HCT116 (cell line): ENCODE measurements around the gene C1orf141. TPM values are rescaled to one million over a fixed set of nuclear protein-coding genes. Genes with fewer than 3 reads are reported as not detected.
A peak's percentile ranks its signal among the peaks of the same experiment; 100 is the strongest.

Experiments
- ATAC-seq: fragments of 200-7000 bp; cut with Tn5 transposase; 2 replicates; pipeline ENCODE4 v1.9.1; 2020; ENCODE audit warnings: mild to moderate bottlenecking, moderate library complexity
- BruUV-seq: library from RNA; stranded (reverse); fragments of 400-500 nt; replicated peaks from 2 replicates; lab custom pipeline; 2021; lab: Mats Ljungman, UMichigan
- CTCF ChIA-PET: fragments of 300-600 bp; sonication (Branson Sonifier 250); formaldehyde crosslinking; loops from one replicate; lab custom pipeline; 2021; ENCODE audit warnings: antibody characterized with exemption; lab: Charles Lee
- POLR2A ChIA-PET: fragments of 300-600, 350-600 bp; sonication (Branson Sonifier 250); formaldehyde crosslinking; loops from one replicate; lab custom pipeline; 2021; ENCODE audit warnings: antibody characterized with exemption; lab: Charles Lee
- RAD21 ChIA-PET, 2 experiments: fragments of 300-600 bp; sonication (Branson Sonifier 250); formaldehyde crosslinking; loops; one replicate each; lab custom pipeline; 2023; ENCODE audit warnings: low total read pairs in 2 of 2; ENCODE audit not compliant: uncharacterized antibody in 2 of 2, unreplicated experiment in 2 of 2, low non-redundant PET in 1 of 2; lab: Charles Lee
- DNase-seq: peaks from one replicate; pipeline ENCODE4 v3.0.0-alpha.2; 2010; ENCODE audit warnings: low read depth, low spot score
- H2AFZ ChIP-seq: fragments of 200-600 bp; shearing (Covaris generic), sonication (generic); 2 replicates; pipeline ENCODE4 v1.6.1; 2017; ENCODE audit warnings: low read depth, mixed run types, mixed read lengths, antibody characterized with exemption, low read length; ENCODE audit not compliant: poor library complexity, severe bottlenecking
- H3K27ac ChIP-seq: 2 replicates; pipeline ENCODE4 v1.5.1; 2012; ENCODE audit warnings: low read depth, low read length
- H3K27me3 ChIP-seq: fragments of 200-600 bp; sonication (generic); 2 replicates; pipeline ENCODE4 v1.6.1; 2016; ENCODE audit warnings: mixed run types, low read length, mixed read lengths; ENCODE audit not compliant: insufficient read depth
- H3K36me3 ChIP-seq, 2 experiments: fragments of 200-500 bp in 1 of 2; fragments of 200-600 bp in 1 of 2; sonication (Bioruptor generic) in 1 of 2; sonication (generic) in 1 of 2; 2 replicates each; pipeline versions ENCODE4 v1.5.1 to v1.6.1; 2014 to 2016; ENCODE audit warnings: low read length in 2 of 2, inconsistent platforms in 1 of 2, mixed read lengths in 1 of 2, mixed run types in 1 of 2; ENCODE audit not compliant: insufficient read depth in 2 of 2, control insufficient read depth in 1 of 2
- H3K4me1 ChIP-seq, 2 experiments: fragments of 200-600 bp in 1 of 2; sonication (generic) in 1 of 2; 2 replicates each; pipeline versions ENCODE4 v1.5.1 to v1.6.1; 2012 to 2017; ENCODE audit warnings: low read length in 2 of 2, inconsistent platforms in 1 of 2, mild to moderate bottlenecking in 1 of 2, mixed read lengths in 1 of 2, mixed run types in 1 of 2, moderate library complexity in 1 of 2; ENCODE audit not compliant: insufficient read depth in 2 of 2, control insufficient read depth in 1 of 2
- H3K4me2 ChIP-seq: fragments of 200-600 bp; sonication (generic); 2 replicates; pipeline ENCODE4 v1.6.1; 2017; ENCODE audit warnings: mixed run types, low read length, mixed read lengths
- H3K4me3 ChIP-seq, 2 experiments: fragments of 200-600 bp in 1 of 2; sonication (generic) in 1 of 2; replicated peaks in 1 of 2; 2 replicates each; pipeline ENCODE4 v1.5.1; 2011 to 2016; ENCODE audit warnings: low read length in 2 of 2, control low read depth in 1 of 2, low read depth in 1 of 2, mild to moderate bottlenecking in 1 of 2, mixed read lengths in 1 of 2, mixed run types in 1 of 2
- H3K79me2 ChIP-seq: fragments of 200-600 bp; sonication (generic); 2 replicates; pipeline ENCODE4 v1.6.1; 2017; ENCODE audit warnings: mild to moderate bottlenecking, mixed run types, low read length, moderate library complexity, mixed read lengths; ENCODE audit not compliant: insufficient read depth
- H3K9ac ChIP-seq: fragments of 200-600 bp; sonication (generic); 2 replicates; pipeline ENCODE4 v1.6.1; 2016; ENCODE audit warnings: low read length, mixed read lengths
- H3K9me2 ChIP-seq: fragments of 200-600 bp; sonication (generic), shearing (Covaris generic); 2 replicates; pipeline ENCODE4 v1.6.1; 2017; ENCODE audit warnings: mixed run types, mild to moderate bottlenecking, moderate library complexity; ENCODE audit not compliant: insufficient read depth
- H3K9me3 ChIP-seq, 2 experiments: fragments of 200-500 bp in 1 of 2; fragments of 200-600 bp in 1 of 2; sonication (Bioruptor generic) in 1 of 2; sonication (generic) in 1 of 2; 2 replicates each; pipeline ENCODE4 v1.6.1; 2014 to 2017; ENCODE audit warnings: low read length in 2 of 2, mixed read lengths in 2 of 2, inconsistent platforms in 1 of 2, low read depth in 1 of 2, mild to moderate bottlenecking in 1 of 2, mixed run types in 1 of 2, moderate library complexity in 1 of 2; ENCODE audit not compliant: control insufficient read depth in 1 of 2, insufficient read depth in 1 of 2
- H4K20me1 ChIP-seq: fragments of 200-600 bp; sonication (generic), shearing (Covaris generic); 2 replicates; pipeline ENCODE4 v1.6.1; 2017; ENCODE audit warnings: mixed run types, mild to moderate bottlenecking, moderate library complexity; ENCODE audit not compliant: insufficient read depth
- CBX3 ChIP-seq: IDR thresholded peaks from 2 replicates; pipeline ENCODE4 v1.6.1; 2012; ENCODE audit warnings: low read depth
- CEBPB ChIP-seq: IDR thresholded peaks from 2 replicates; pipeline ENCODE4 v1.6.1; 2012; ENCODE audit warnings: low read depth
- EGR1 ChIP-seq: IDR thresholded peaks from 2 replicates; pipeline ENCODE4 v1.6.1; 2012; ENCODE audit warnings: low read depth
- ELF1 ChIP-seq: IDR thresholded peaks from 2 replicates; pipeline ENCODE4 v1.6.1; 2012; ENCODE audit warnings: low read depth, borderline replicate concordance
- EZH2 ChIP-seq: fragments of 200-600 bp; sonication (generic); IDR thresholded peaks from 2 replicates; pipeline ENCODE4 v1.6.1; 2017; ENCODE audit warnings: antibody characterized with exemption, mixed run types
- EZH2phosphoT487 ChIP-seq: fragments of 200-600 bp; IDR thresholded peaks from 2 replicates; pipeline ENCODE4 v1.6.1; 2018; ENCODE audit warnings: antibody characterized with exemption, borderline replicate concordance
- FOSL1 ChIP-seq: IDR thresholded peaks from 2 replicates; pipeline ENCODE4 v1.6.1; 2012; ENCODE audit warnings: low read depth
- JUND ChIP-seq: IDR thresholded peaks from 2 replicates; pipeline ENCODE4 v1.6.1; 2012
- POLR2A ChIP-seq: IDR thresholded peaks from 2 replicates; pipeline ENCODE4 v1.7.0; 2011; ENCODE audit warnings: borderline replicate concordance; ENCODE audit not compliant: insufficient read depth, insufficient read length; ENCODE audit errors: extremely low read depth
- POLR2AphosphoS5 ChIP-seq: IDR thresholded peaks from 2 replicates; pipeline ENCODE4 v1.6.1; 2011; ENCODE audit warnings: mild to moderate bottlenecking, low read depth, low read length, moderate library complexity
- RAD21 ChIP-seq: IDR thresholded peaks from 2 replicates; pipeline ENCODE4 v1.6.1; 2012; ENCODE audit warnings: low read depth, mild to moderate bottlenecking
- SIN3A ChIP-seq: IDR thresholded peaks from 2 replicates; pipeline ENCODE4 v1.6.1; 2012; ENCODE audit warnings: low read depth
- SP1 ChIP-seq: IDR thresholded peaks from 2 replicates; pipeline ENCODE4 v1.6.1; 2012; ENCODE audit warnings: low read depth
- SRF ChIP-seq: IDR thresholded peaks from 2 replicates; pipeline ENCODE4 v1.6.1; 2012; ENCODE audit warnings: low read depth
- TCF7L2 ChIP-seq: IDR thresholded peaks from 2 replicates; pipeline ENCODE4 v1.7.0; 2011; ENCODE audit warnings: borderline replicate concordance, inconsistent platforms; ENCODE audit not compliant: insufficient read depth, insufficient read length; ENCODE audit errors: extremely low read depth
- YY1 ChIP-seq: IDR thresholded peaks from 2 replicates; pipeline ENCODE4 v1.6.1; 2011; ENCODE audit warnings: low read length, low read depth, moderate library complexity, mild to moderate bottlenecking; ENCODE audit not compliant: insufficient replicate concordance; ENCODE audit errors: extremely low read depth
- ZFX ChIP-seq: fragments of 450-650 bp; IDR thresholded peaks from 2 replicates; pipeline ENCODE4 v1.6.1; 2017
- ZNF274 ChIP-seq: fragments of 200-500 bp; sonication (Bioruptor generic); IDR thresholded peaks from 2 replicates; pipeline ENCODE4 v1.6.1; 2014; ENCODE audit warnings: mild to moderate bottlenecking, low read depth, low read length, inconsistent platforms
- intact Hi-C: fragments of 100-400 bp; cut with micrococcal nuclease; formaldehyde crosslinking; loops from 2 replicates; pipeline ENCODE4 v1.10.0; 2022
- total RNA-seq: library from RNA; stranded (reverse); gene quantifications from one replicate; pipeline ENCODE4 v1.2.1, GENCODE V29; 2021; ENCODE audit not compliant: unreplicated experiment
- TF ChIP-seq, protein P1 (sequence below): IDR thresholded peaks from 2 replicates; pipeline ENCODE4 v1.6.1; 2012
- TF ChIP-seq, protein P2 (sequence below): IDR thresholded peaks from 2 replicates; pipeline ENCODE4 v1.6.1; 2012; ENCODE audit warnings: low read depth
- TF ChIP-seq, protein P3 (sequence below): IDR thresholded peaks from 2 replicates; pipeline ENCODE4 v1.6.1; 2012
- TF ChIP-seq, protein P4 (sequence below): IDR thresholded peaks from 2 replicates; pipeline ENCODE4 v1.6.1; 2011; ENCODE audit warnings: mild to moderate bottlenecking, low read length, moderate library complexity; ENCODE audit not compliant: insufficient replicate concordance; ENCODE audit errors: extremely low read depth

Gene C1orf141
- total RNA-seq, 1 experiment from 2014 or later: not detected

DNA sequence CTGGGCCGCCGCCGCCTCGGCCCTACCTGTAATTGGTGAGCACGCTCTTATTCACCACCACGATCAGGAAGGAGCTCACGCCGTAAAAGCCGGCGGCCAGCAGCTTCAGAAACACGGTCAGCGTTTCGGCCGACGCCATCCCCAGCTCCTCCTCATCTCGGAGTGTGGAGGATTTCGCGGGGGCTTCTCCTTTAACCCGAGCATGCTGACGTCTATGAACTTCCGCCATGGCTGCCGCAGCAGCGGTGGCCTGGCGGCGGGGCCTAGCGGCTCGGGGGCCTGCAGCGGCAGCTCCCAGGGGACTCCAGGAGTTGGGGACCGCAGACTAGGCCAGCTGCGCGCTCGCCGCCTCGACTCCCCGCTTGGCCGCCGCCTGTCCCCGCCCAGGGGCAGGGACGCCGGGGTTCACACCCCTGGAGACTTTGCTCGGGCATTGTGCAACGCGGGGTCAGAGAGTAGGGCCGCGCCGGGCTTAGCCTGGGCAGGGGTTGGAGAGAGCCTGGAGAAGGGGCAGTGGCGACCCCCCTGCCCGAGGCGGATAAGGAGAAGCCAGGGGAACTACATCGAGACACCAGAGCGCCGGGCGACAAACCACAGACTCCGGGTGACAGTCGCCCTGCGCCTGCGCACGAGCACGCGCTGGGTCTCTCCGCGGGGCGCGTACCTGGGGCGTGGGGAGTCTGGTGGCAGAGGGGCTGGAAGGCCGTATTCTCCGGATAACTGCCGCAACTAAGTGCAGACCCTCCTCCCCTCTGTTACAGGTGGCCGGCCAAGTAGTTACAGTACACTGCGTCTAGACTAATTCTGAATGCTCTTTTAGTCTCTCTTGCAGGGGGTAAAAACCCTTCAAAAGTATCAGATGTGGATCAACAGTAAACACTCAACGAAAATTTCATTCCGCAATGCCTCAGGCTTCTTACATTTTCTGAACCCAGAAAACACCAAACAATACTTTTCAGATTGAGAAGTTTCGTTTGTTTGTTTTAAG lies 80.7 kb downstream of the C1orf141 start, which contains the start of gene SLC35D1:
TSS of gene SLC35D1 (minus strand) at position 364 of the 988 bp plus-strand sequence. CDS start at position 229, 135 bp downstream.
- ChIA-PET RAD21 (no interaction called here), POLR2A (no interaction called here), CTCF (interaction anchor here (1.0 kb wide), 1 partner anchor 161 kb away, joined by 3 read pairs; no protein-coding TSS in a partner anchor)
- BruUV-seq: no TSS peak
- ATAC-seq (peak; percentile 80), DNase-seq (peak; percentile 44)
- intact Hi-C loops: no loop called here
- H3K27ac ChIP-seq: peak within 1 kb of the TSS; percentile 79
- 0 out of 2 replicates have a peak, but pooled peaks cover 7% of the 10 kb centered on the region for H3K79me2 ChIP-seq
- peak within 1 kb of the TSS; percentile 75 to 77 for H3K4me3 ChIP-seq
- no peaks in the 10 kb centered on the region for H3K9me2 ChIP-seq
- H3K27me3 ChIP-seq: no peaks in the 10 kb centered on the region
- H2AFZ ChIP-seq: peak within 1 kb of the TSS; percentile 91
- H4K20me1 ChIP-seq: no peaks in the 10 kb centered on the region
- H3K9me3 ChIP-seq: no peaks in the 10 kb centered on the region
- H3K9ac ChIP-seq: peak within 1 kb of the TSS; percentile 67
- peak within 1 kb of the TSS; percentile 93 for H3K4me2 ChIP-seq
- H3K36me3 ChIP-seq: no peaks in the 10 kb centered on the region; a peak in 1 of 4 replicates
- H3K4me1 ChIP-seq: peaks cover 0 to 22% of the 10 kb centered on the region in 2 experiments; a peak in 1 of 4 replicates
- TF ChIP-seq, protein P1, sequence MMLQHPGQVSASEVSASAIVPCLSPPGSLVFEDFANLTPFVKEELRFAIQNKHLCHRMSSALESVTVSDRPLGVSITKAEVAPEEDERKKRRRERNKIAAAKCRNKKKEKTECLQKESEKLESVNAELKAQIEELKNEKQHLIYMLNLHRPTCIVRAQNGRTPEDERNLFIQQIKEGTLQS: no peak
- TF ChIP-seq SIN3A (peak; percentile 47; the same call in 1 of the 2 replicates), RAD21 (no peak), EZH2 (no peak), EGR1 (no peak), SRF (no peak), ZFX (peak; percentile 96), EZH2phosphoT487 (no peak), SP1 (0 out of 2 replicates have a peak, but pooled peaks have one; percentile 17), ELF1 (no peak), CBX3 (no peak), YY1 (peak; percentile 70), CEBPB (peak; percentile 80), POLR2A (peak; percentile 68), JUND (no peak), ZNF274 (no peak), POLR2AphosphoS5 (peak; percentile 56), FOSL1 (no peak), TCF7L2 (no peak)
- TF ChIP-seq, protein P2, sequence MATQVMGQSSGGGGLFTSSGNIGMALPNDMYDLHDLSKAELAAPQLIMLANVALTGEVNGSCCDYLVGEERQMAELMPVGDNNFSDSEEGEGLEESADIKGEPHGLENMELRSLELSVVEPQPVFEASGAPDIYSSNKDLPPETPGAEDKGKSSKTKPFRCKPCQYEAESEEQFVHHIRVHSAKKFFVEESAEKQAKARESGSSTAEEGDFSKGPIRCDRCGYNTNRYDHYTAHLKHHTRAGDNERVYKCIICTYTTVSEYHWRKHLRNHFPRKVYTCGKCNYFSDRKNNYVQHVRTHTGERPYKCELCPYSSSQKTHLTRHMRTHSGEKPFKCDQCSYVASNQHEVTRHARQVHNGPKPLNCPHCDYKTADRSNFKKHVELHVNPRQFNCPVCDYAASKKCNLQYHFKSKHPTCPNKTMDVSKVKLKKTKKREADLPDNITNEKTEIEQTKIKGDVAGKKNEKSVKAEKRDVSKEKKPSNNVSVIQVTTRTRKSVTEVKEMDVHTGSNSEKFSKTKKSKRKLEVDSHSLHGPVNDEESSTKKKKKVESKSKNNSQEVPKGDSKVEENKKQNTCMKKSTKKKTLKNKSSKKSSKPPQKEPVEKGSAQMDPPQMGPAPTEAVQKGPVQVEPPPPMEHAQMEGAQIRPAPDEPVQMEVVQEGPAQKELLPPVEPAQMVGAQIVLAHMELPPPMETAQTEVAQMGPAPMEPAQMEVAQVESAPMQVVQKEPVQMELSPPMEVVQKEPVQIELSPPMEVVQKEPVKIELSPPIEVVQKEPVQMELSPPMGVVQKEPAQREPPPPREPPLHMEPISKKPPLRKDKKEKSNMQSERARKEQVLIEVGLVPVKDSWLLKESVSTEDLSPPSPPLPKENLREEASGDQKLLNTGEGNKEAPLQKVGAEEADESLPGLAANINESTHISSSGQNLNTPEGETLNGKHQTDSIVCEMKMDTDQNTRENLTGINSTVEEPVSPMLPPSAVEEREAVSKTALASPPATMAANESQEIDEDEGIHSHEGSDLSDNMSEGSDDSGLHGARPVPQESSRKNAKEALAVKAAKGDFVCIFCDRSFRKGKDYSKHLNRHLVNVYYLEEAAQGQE: no peak
- TF ChIP-seq, protein P3, sequence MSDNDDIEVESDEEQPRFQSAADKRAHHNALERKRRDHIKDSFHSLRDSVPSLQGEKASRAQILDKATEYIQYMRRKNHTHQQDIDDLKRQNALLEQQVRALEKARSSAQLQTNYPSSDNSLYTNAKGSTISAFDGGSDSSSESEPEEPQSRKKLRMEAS: peak; percentile 69
- TF ChIP-seq, protein P4, sequence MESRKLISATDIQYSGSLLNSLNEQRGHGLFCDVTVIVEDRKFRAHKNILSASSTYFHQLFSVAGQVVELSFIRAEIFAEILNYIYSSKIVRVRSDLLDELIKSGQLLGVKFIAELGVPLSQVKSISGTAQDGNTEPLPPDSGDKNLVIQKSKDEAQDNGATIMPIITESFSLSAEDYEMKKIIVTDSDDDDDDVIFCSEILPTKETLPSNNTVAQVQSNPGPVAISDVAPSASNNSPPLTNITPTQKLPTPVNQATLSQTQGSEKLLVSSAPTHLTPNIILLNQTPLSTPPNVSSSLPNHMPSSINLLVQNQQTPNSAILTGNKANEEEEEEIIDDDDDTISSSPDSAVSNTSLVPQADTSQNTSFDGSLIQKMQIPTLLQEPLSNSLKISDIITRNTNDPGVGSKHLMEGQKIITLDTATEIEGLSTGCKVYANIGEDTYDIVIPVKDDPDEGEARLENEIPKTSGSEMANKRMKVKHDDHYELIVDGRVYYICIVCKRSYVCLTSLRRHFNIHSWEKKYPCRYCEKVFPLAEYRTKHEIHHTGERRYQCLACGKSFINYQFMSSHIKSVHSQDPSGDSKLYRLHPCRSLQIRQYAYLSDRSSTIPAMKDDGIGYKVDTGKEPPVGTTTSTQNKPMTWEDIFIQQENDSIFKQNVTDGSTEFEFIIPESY: peak; percentile 54
